Measurements from ENCODE around the gene ZNF19. TPM values are rescaled to one million over a fixed set of nuclear protein-coding genes. Genes with fewer than 3 reads are reported as not detected.

Gene ZNF19
- total and polyA plus RNA-seq, 9 of the 15 experiments (the other 6 are each of a cell fraction or from before 2014, with no cell fraction given) = 1.2 to 2.8 (median 1.8) TPM

- no peak for TF ChIP-seq CREB5 (CRISPR knock-in tag; IDR thresholded peaks at IDR 0.05)
- peak; percentile 36; the same call in 1 of the 2 replicates for TF ChIP-seq ELF1 (tag; IDR thresholded peaks at IDR 0.05)
- TF ChIP-seq ZBTB17 (CRISPR knock-in tag; IDR thresholded peaks at IDR 0.05) = peak; percentile 59; the same call in 1 of the 2 replicates
- TF ChIP-seq HMGN3 (IDR thresholded peaks at IDR 0.05; ENCODE audit: borderline replicate concordance, extremely low read depth, insufficient read length, low read depth, low read length) = peak; percentile 53
- TF ChIP-seq HCFC1 (IDR thresholded peaks at IDR 0.05; ENCODE audit: low read depth, low read length) = peak; percentile 86
- TF ChIP-seq, protein P1, sequence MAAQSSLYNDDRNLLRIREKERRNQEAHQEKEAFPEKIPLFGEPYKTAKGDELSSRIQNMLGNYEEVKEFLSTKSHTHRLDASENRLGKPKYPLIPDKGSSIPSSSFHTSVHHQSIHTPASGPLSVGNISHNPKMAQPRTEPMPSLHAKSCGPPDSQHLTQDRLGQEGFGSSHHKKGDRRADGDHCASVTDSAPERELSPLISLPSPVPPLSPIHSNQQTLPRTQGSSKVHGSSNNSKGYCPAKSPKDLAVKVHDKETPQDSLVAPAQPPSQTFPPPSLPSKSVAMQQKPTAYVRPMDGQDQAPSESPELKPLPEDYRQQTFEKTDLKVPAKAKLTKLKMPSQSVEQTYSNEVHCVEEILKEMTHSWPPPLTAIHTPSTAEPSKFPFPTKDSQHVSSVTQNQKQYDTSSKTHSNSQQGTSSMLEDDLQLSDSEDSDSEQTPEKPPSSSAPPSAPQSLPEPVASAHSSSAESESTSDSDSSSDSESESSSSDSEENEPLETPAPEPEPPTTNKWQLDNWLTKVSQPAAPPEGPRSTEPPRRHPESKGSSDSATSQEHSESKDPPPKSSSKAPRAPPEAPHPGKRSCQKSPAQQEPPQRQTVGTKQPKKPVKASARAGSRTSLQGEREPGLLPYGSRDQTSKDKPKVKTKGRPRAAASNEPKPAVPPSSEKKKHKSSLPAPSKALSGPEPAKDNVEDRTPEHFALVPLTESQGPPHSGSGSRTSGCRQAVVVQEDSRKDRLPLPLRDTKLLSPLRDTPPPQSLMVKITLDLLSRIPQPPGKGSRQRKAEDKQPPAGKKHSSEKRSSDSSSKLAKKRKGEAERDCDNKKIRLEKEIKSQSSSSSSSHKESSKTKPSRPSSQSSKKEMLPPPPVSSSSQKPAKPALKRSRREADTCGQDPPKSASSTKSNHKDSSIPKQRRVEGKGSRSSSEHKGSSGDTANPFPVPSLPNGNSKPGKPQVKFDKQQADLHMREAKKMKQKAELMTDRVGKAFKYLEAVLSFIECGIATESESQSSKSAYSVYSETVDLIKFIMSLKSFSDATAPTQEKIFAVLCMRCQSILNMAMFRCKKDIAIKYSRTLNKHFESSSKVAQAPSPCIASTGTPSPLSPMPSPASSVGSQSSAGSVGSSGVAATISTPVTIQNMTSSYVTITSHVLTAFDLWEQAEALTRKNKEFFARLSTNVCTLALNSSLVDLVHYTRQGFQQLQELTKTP (IDR thresholded peaks at IDR 0.05; ENCODE audit: low read depth in 1 of 2, partially characterized antibody in 2 of 2) = no peak
- TF ChIP-seq ZBTB11 (CRISPR knock-in tag; IDR thresholded peaks at IDR 0.05) = peak; percentile 46 to 86 (median 81); a peak in 4 of 6 replicates
- peak; percentile 52; the same call in 1 of the 2 replicates for TF ChIP-seq SOX6 (IDR thresholded peaks at IDR 0.05)
Observed at GRCh38 chr16:71461686-71462648, 27.2 kb downstream of the ZNF19 start, which contains the start of gene ZNF23 (continued).
